WTC11 (cell line): ENCODE data around the gene UCN. TPM values are rescaled to one million over a fixed set of nuclear protein-coding genes. Genes with fewer than 3 reads are reported as not detected.

ENCODE experiments used
- ATAC-seq: fragments of 200-7000 bp; cut with Tn5 transposase; 2 replicates; pipeline ENCODE4 v1.10.0; 2021; ENCODE audit warnings: mild to moderate bottlenecking, moderate library complexity
- CTCF ChIA-PET: fragments of 300-600 bp; sonication (Branson Sonifier 250); formaldehyde crosslinking; loops from one replicate; lab custom pipeline; 2021; ENCODE audit warnings: antibody characterized with exemption; lab: Charles Lee
- POLR2A ChIA-PET: fragments of 350-600 bp; sonication (Branson Sonifier 250); formaldehyde crosslinking; loops from one replicate; lab custom pipeline; 2021; ENCODE audit warnings: antibody characterized with exemption; lab: Charles Lee
- DNase-seq: peaks from one replicate; pipeline ENCODE4 v3.0.0; 2021; ENCODE audit warnings: low spot score
- H3K27ac Mint-ChIP-seq: 2 replicates; pipeline ENCODE4 v1.8.0; 2021; ENCODE audit warnings: mixed read lengths
- H3K27me3 Mint-ChIP-seq: 2 replicates; pipeline ENCODE4 v1.8.0; 2021; ENCODE audit warnings: low read depth, mild to moderate bottlenecking, moderate library complexity, mixed read lengths
- H3K36me3 Mint-ChIP-seq: 2 replicates; pipeline ENCODE4 v1.8.0; 2021; ENCODE audit warnings: mixed read lengths
- H3K4me1 Mint-ChIP-seq: 2 replicates; pipeline ENCODE4 v1.8.0; 2022; ENCODE audit warnings: mixed read lengths
- H3K4me3 Mint-ChIP-seq: 2 replicates; pipeline ENCODE4 v1.8.0; 2021; ENCODE audit warnings: mild to moderate bottlenecking, moderate library complexity, mixed read lengths
- H3K9me3 Mint-ChIP-seq: 2 replicates; pipeline ENCODE4 v1.8.0; 2021; ENCODE audit warnings: mixed read lengths
- AR ChIP-seq: fragments of 250-450 bp; sonication (Bioruptor Pico); IDR thresholded peaks from 2 replicates; pipeline ENCODE4 v1.9.0; 2021; ENCODE audit warnings: mild to moderate bottlenecking
- CREM ChIP-seq: sonication (generic); formaldehyde crosslinking; IDR thresholded peaks from 2 replicates; pipeline ENCODE4 v1.8.1; 2022; ENCODE audit warnings: mild to moderate bottlenecking, missing genetic modification reagents, moderate library complexity
- E2F1 ChIP-seq: sonication (generic); formaldehyde crosslinking; IDR thresholded peaks from 2 replicates; pipeline ENCODE4 v1.8.0; 2022; ENCODE audit warnings: mild to moderate bottlenecking, missing genetic modification reagents
- E2F4 ChIP-seq: sonication (generic); formaldehyde crosslinking; IDR thresholded peaks from 2 replicates; pipeline ENCODE4 v1.8.1; 2022; ENCODE audit warnings: low read depth, mild to moderate bottlenecking, moderate library complexity, missing genetic modification reagents, borderline replicate concordance
- ESRRA ChIP-seq: sonication (generic); formaldehyde crosslinking; IDR thresholded peaks from 2 replicates; pipeline ENCODE4 v1.8.1; 2022; ENCODE audit warnings: mild to moderate bottlenecking, missing genetic modification reagents, borderline replicate concordance
- GABPB1 ChIP-seq: sonication (generic); formaldehyde crosslinking; IDR thresholded peaks from 2 replicates; pipeline ENCODE4 v1.8.1; 2023; ENCODE audit warnings: mild to moderate bottlenecking, missing genetic modification reagents
- JAZF1 ChIP-seq: fragments of 250-450 bp; sonication (Bioruptor Pico); IDR thresholded peaks from 2 replicates; pipeline ENCODE4 v1.9.0; 2021; ENCODE audit warnings: moderate library complexity, mild to moderate bottlenecking, inconsistent platforms
- MLX ChIP-seq: sonication (generic); formaldehyde crosslinking; IDR thresholded peaks from 2 replicates; pipeline ENCODE4 v1.8.1; 2023; ENCODE audit warnings: mild to moderate bottlenecking, missing genetic modification reagents, moderate library complexity
- NR1H2 ChIP-seq: sonication (generic); formaldehyde crosslinking; IDR thresholded peaks from 2 replicates; pipeline ENCODE4 v1.9.0; 2021; ENCODE audit warnings: mild to moderate bottlenecking, moderate library complexity, missing genetic modification reagents
- ZNF263 ChIP-seq: sonication (generic); formaldehyde crosslinking; IDR thresholded peaks from 2 replicates; pipeline ENCODE4 v1.8.1; 2022; ENCODE audit warnings: low read depth, mild to moderate bottlenecking, moderate library complexity, missing genetic modification reagents
- ZNF532 ChIP-seq: fragments of 250-450 bp; sonication (Bioruptor Pico); IDR thresholded peaks from 2 replicates; pipeline ENCODE4 v1.9.0; 2021; ENCODE audit warnings: mild to moderate bottlenecking, borderline replicate concordance
- total RNA-seq: library from RNA; stranded (reverse); gene quantifications from 3 replicates; pipeline ENCODE4 v1.2.3, GENCODE V29; 2021

UCN gene
- total RNA-seq, 1 experiment from 2014 or later: 0.68 TPM

- no peak for ATAC-seq
- Mint-ChIP-seq H3K36me3 (peaks cover 6% of the 10 kb centered on the region), H3K4me3 (no peak overlapping the region), H3K9me3 (no peaks in the 10 kb centered on the region), H3K4me1 (peaks cover 8% of the 10 kb centered on the region), H3K27me3 (peaks cover 24% of the 10 kb centered on the region), H3K27ac (no peak overlapping the region)
- ChIA-PET POLR2A (interaction anchor here (1.3 kb wide), 1 partner anchor 11 kb away, joined by 3 read pairs; no protein-coding TSS in a partner anchor), CTCF (interaction anchor here (0.6 to 1.6 kb wide), 3 partner anchors 9 to 20 kb away, joined by 3 to 8 read pairs (median 3); no protein-coding TSS in a partner anchor)
- DNase-seq: no peak
- TF ChIP-seq ZNF532 (CRISPR knock-in tag): no peak
Measured at GRCh38 chr2:27312152-27312551, 3.9 kb upstream of the UCN start.

GRCh38 chr2:27309651-27310050, 1.4 kb upstream of the UCN start:
- DNase-seq (no peak), ATAC-seq (no peak)
- ChIA-PET POLR2A (no interaction called here), CTCF (interaction anchor here (0.5 kb wide), 1 partner anchor 31 kb away, joined by 4 read pairs; no protein-coding TSS in a partner anchor)
- Mint-ChIP-seq H3K27me3 (peaks cover 49% of the 10 kb centered on the region), H3K4me3 (no peak overlapping the region), H3K36me3 (peaks cover 6% of the 10 kb centered on the region), H3K4me1 (peaks cover 3% of the 10 kb centered on the region; the same call in 1 of the 2 replicates), H3K9me3 (no peaks in the 10 kb centered on the region), H3K27ac (no peak overlapping the region)
- TF ChIP-seq ZNF263 (CRISPR knock-in tag): no peak
- TF ChIP-seq ESRRA (CRISPR knock-in tag): no peak
- TF ChIP-seq GABPB1 (CRISPR knock-in tag): no peak
- TF ChIP-seq E2F4 (CRISPR knock-in tag): no peak
- TF ChIP-seq NR1H2 (CRISPR knock-in tag): no peak
- TF ChIP-seq AR (CRISPR knock-in tag): no peak
- TF ChIP-seq E2F1: no peak
- TF ChIP-seq CREM (CRISPR knock-in tag): no peak
- no peak for TF ChIP-seq MLX (CRISPR knock-in tag)
- no peak for TF ChIP-seq JAZF1 (CRISPR knock-in tag)
